ENCODE data around the gene CRYBG1. TPM values are rescaled to one million over a fixed set of nuclear protein-coding genes. Genes with fewer than 3 reads are reported as not detected.

Gene CRYBG1
- total RNA-seq, 1 donor from 2014 or later: 0.06 TPM

DNA sequence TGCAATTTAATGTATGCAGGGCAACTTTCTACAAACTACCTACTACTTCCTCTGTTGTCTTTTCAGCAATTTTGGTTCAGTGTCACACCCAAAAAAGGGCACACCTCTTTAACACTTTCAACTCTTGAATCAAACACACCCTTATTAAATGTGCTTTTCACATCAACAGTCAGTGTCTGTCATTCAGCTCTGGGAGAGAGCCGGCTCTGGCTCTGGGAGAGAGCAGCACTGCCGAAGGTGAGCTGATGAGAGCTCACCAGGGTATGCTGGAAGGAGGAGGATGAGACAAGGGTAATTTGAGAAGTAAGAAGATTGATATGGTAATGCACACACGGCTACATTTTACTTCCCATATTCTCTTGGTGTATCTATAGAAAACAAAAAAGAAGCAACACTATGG, 134.5 kb downstream of the CRYBG1 start:
- H3K4me3 Mint-ChIP-seq: no peak overlapping the region
- H3K36me3 ChIP-seq: no peaks in the 10 kb centered on the region

GRCh38 chr6:106496823-106497222, 136.3 kb downstream of the CRYBG1 start:
- no peak for DNase-seq (ENCODE audit: low spot score)
- no peaks in the 10 kb centered on the region for H3K9me3 Mint-ChIP-seq
- Histone ChIP-seq H3K79me2 (ENCODE audit: low read depth) (no peaks in the 10 kb centered on the region), H3K4me3 (no peak overlapping the region), H3K9me3 (ENCODE audit: low read depth) (no peaks in the 10 kb centered on the region), H3K27ac (no peak overlapping the region), H2AFZ (replicated peaks) (no peak overlapping the region), H3F3A (ENCODE audit: low read depth) (no peaks in the 10 kb centered on the region), H3K9ac (no peak overlapping the region), H4K20me1 (ENCODE audit: low read depth) (no peaks in the 10 kb centered on the region), H3K4me1 (no peaks in the 10 kb centered on the region), H3K4me2 (no peak overlapping the region), H3K27me3 (no peaks in the 10 kb centered on the region), H3K36me3 (no peaks in the 10 kb centered on the region)
- no peak overlapping the region for H3K27ac Mint-ChIP-seq
- H3K36me3 Mint-ChIP-seq: no peaks in the 10 kb centered on the region
- no peak overlapping the region for H3K4me3 Mint-ChIP-seq
- TF ChIP-seq CTCF (IDR thresholded peaks at IDR 0.05) (no peak), EZH2phosphoT487 (IDR thresholded peaks at IDR 0.05) (no peak), EZH2 (IDR thresholded peaks at IDR 0.05) (no peak)
- peaks cover 2% of the 10 kb centered on the region for H3K27me3 Mint-ChIP-seq (ENCODE audit: insufficient read depth, low read depth)
- H3K4me1 Mint-ChIP-seq: peaks cover 3% of the 10 kb centered on the region

More for the DNA sequence above, 134.5 kb downstream of the CRYBG1 start:
- Histone ChIP-seq H4K20me1 (ENCODE audit: low read depth) (no peaks in the 10 kb centered on the region), H3K4me3 (no peak overlapping the region), H3K27ac (no peak overlapping the region), H3K4me1 (no peaks in the 10 kb centered on the region), H3K9ac (no peak overlapping the region), H3K79me2 (ENCODE audit: low read depth) (no peaks in the 10 kb centered on the region), H3K4me2 (no peak overlapping the region), H3K27me3 (no peaks in the 10 kb centered on the region), H3F3A (ENCODE audit: low read depth) (no peaks in the 10 kb centered on the region), H2AFZ (replicated peaks) (peak overlapping the region; percentile 64), H3K9me3 (ENCODE audit: low read depth) (no peaks in the 10 kb centered on the region)
- Mint-ChIP-seq H3K27ac (no peak overlapping the region), H3K27me3 (ENCODE audit: insufficient read depth, low read depth) (peaks cover 2% of the 10 kb centered on the region), H3K9me3 (no peaks in the 10 kb centered on the region), H3K4me1 (peaks cover 3% of the 10 kb centered on the region), H3K36me3 (no peaks in the 10 kb centered on the region)
- DNase-seq (ENCODE audit: low spot score): no peak
- no peak for TF ChIP-seq EZH2phosphoT487 (IDR thresholded peaks at IDR 0.05)

DNA sequence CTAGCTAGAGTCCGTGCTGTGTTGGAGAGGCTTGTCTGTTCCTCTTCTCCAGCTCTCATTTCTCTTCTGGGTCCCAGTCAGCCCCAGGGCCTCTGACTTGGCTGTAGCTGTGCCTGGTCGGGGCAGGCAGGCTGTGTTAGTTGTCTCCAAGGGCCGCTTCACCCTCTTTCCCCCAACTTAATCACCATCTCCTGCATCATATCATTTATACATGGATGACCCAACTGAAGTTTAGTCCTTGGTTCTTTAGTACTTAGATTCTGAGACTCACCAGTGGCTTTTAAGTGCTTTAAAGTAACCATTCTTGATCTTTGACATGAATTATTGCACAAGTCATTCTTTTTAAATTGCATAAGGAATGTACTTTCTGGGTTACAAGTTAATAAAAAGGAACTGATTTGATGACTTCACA, 141.4 kb downstream of the CRYBG1 start:
- H3K79me2 ChIP-seq (ENCODE audit: low read depth): no peaks in the 10 kb centered on the region
- no peak overlapping the region for H3K4me3 ChIP-seq
- no peaks in the 10 kb centered on the region for H4K20me1 ChIP-seq (ENCODE audit: low read depth)
- Mint-ChIP-seq H3K27me3 (ENCODE audit: insufficient read depth, low read depth) (peaks cover 2% of the 10 kb centered on the region), H3K4me3 (no peak overlapping the region), H3K4me1 (no peaks in the 10 kb centered on the region), H3K27ac (no peak overlapping the region), H3K9me3 (no peaks in the 10 kb centered on the region), H3K36me3 (no peaks in the 10 kb centered on the region)
- no peak overlapping the region for H3K4me2 ChIP-seq
- H2AFZ ChIP-seq (replicated peaks): no peak overlapping the region
- H3F3A ChIP-seq (ENCODE audit: low read depth): no peaks in the 10 kb centered on the region
- H3K9me3 ChIP-seq (ENCODE audit: low read depth): no peaks in the 10 kb centered on the region
- no peak overlapping the region for H3K9ac ChIP-seq
- DNase-seq (ENCODE audit: low spot score): no peak
- H3K36me3 ChIP-seq: no peaks in the 10 kb centered on the region
- peaks cover 9% of the 10 kb centered on the region for H3K27me3 ChIP-seq
- H3K27ac ChIP-seq: no peak overlapping the region
- TF ChIP-seq EZH2phosphoT487 (IDR thresholded peaks at IDR 0.05) (no peak), EZH2 (IDR thresholded peaks at IDR 0.05) (no peak), CTCF (IDR thresholded peaks at IDR 0.05) (no peak)
- H3K4me1 ChIP-seq: no peaks in the 10 kb centered on the region

DNA sequence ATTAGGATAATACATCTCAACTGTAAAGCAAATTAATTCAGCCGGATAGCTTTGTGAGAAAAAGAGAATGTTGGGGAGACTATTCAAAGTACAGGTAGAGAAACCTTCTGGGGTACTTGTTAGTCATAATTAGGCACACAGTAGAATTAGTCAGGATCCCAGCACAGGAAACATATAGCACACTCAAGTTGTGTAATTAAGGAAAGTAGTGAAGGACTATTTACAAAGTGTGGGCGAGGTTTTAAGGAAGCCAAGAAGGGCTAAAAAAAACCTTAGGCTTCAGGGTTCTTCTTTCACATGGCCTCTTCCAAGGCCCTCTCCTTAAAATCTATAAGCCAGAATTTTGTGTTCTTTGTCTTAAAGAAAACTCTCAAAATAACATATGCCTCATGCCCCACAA, 142.0 kb downstream of the CRYBG1 start:
- H3K4me1 ChIP-seq: no peaks in the 10 kb centered on the region
- Mint-ChIP-seq H3K4me1 (no peaks in the 10 kb centered on the region), H3K4me3 (no peak overlapping the region), H3K36me3 (no peaks in the 10 kb centered on the region), H3K27ac (no peak overlapping the region), H3K9me3 (no peaks in the 10 kb centered on the region), H3K27me3 (ENCODE audit: insufficient read depth, low read depth) (peaks cover 5% of the 10 kb centered on the region)
- H3K36me3 ChIP-seq: no peaks in the 10 kb centered on the region
- no peak overlapping the region for H3K27ac ChIP-seq
- H2AFZ ChIP-seq (replicated peaks): no peak overlapping the region
- no peak for DNase-seq (ENCODE audit: low spot score)
- H3K4me2 ChIP-seq: no peak overlapping the region
- H3K4me3 ChIP-seq: no peak overlapping the region
- TF ChIP-seq EZH2 (IDR thresholded peaks at IDR 0.05): no peak
- peaks cover 15% of the 10 kb centered on the region for H3K27me3 ChIP-seq
- H3K9me3 ChIP-seq (ENCODE audit: low read depth): no peaks in the 10 kb centered on the region
- no peaks in the 10 kb centered on the region for H4K20me1 ChIP-seq (ENCODE audit: low read depth)
- no peak overlapping the region for H3K9ac ChIP-seq
- no peaks in the 10 kb centered on the region for H3F3A ChIP-seq (ENCODE audit: low read depth)
- H3K79me2 ChIP-seq (ENCODE audit: low read depth): no peaks in the 10 kb centered on the region

Data from neural progenitor cell (in vitro differentiated cells).